HG03460 (cell line): ENCODE measurements around the gene TMEM131L.

Experiments
- ATAC-seq: cut with Tn5 transposase; IDR thresholded peaks from one replicate; pipeline ENCODE4 v1.9.1; 2021; ENCODE audit not compliant: unreplicated experiment

The TMEM131L gene

GRCh38 chr4:153472122-153473037 lies 6.2 kb downstream of the TMEM131L start:
- ATAC-seq, result peak; percentile 43

- ATAC-seq, result no peak
These were observed 8.1 kb downstream of the TMEM131L start for GRCh38 chr4:153474251-153474650.

GRCh38 chr4:153476829-153477574 lies 10.8 kb downstream of the TMEM131L start:
- no peak for ATAC-seq

- ATAC-seq, result no peak
These were observed 12.9 kb downstream of the TMEM131L start for GRCh38 chr4:153479101-153479500.

- no peak for ATAC-seq
These were observed 14.5 kb downstream of the TMEM131L start for GRCh38 chr4:153480704-153481103.

- ATAC-seq, result no peak
These were observed 15.3 kb downstream of the TMEM131L start for GRCh38 chr4:153481478-153481877.

- no peak for ATAC-seq
These were observed 17.6 kb downstream of the TMEM131L start for GRCh38 chr4:153483432-153484418.

- no peak for ATAC-seq
These were observed 19.2 kb downstream of the TMEM131L start for GRCh38 chr4:153485359-153485758.

- no peak for ATAC-seq
These were observed 19.7 kb downstream of the TMEM131L start for GRCh38 chr4:153485860-153486259.

GRCh38 chr4:153486281-153487151 lies 20.4 kb downstream of the TMEM131L start:
- ATAC-seq, result no peak

GRCh38 chr4:153488006-153488891 lies 22.1 kb downstream of the TMEM131L start:
- ATAC-seq, result peak; percentile 46

- no peak for ATAC-seq
These were observed 23.8 kb downstream of the TMEM131L start for GRCh38 chr4:153489856-153490558.

GRCh38 chr4:153490985-153491483 lies 24.9 kb downstream of the TMEM131L start:
- ATAC-seq, result no peak

GRCh38 chr4:153494562-153494961 lies 28.4 kb downstream of the TMEM131L start:
- ATAC-seq, result no peak

GRCh38 chr4:153495480-153496193 lies 29.5 kb downstream of the TMEM131L start:
- no peak for ATAC-seq

GRCh38 chr4:153497091-153497531 lies 31.0 kb downstream of the TMEM131L start:
- no peak for ATAC-seq
